SIG-M5 (cell line): ENCODE measurements around the gene AGBL4.

Source experiments
- DNase-seq: peaks from one replicate; lab custom pipeline; 2025; lab: John Stamatoyannopoulos, UW

Gene AGBL4

DNA sequence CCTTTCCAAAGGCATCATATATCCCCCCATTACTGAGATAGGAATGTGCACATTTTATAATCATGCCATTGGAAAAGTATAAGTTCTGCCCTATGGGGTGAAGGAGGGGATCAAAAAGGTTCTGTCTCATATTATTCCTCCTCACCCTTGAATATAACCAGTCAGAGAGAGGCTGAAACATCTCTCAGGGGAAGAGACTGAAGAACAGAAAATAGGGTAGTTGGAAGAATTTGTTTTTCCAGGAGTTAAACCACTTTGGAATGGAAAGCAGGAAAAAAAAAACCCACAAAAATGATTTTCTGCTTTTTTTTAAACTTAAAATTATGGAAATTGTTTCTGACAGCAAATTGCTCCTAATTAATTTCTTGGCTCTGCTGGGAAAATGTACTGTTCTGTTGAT is 1194.3 kb downstream of the AGBL4 start:
- no peak for DNase-seq

DNA sequence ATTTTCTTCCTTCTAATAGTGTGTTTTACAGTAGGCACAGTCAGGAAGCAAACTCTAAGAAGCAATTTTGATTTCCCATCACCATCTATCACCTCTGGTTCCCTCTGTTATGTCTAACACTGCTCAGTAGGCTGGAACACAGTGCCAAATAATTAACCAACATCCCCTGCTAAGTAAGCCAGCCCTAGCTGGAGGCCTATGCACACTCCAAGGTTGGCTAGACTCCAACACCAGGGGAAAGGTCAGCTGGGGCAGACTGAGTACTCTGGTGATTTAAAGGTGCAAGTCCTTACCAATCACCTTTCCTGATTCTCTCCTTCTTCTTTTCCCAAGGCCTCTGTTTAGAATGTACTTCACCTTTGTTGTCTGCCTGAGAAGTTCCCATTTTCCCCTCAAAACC is 1200.6 kb downstream of the AGBL4 start:
- no peak for DNase-seq

- no peak for DNase-seq
These were observed 1203.3 kb downstream of the AGBL4 start for GRCh38 chr1:48820491-48820890.

- DNase-seq: no peak
These were observed 1206.1 kb downstream of the AGBL4 start for GRCh38 chr1:48817505-48818114.

DNA sequence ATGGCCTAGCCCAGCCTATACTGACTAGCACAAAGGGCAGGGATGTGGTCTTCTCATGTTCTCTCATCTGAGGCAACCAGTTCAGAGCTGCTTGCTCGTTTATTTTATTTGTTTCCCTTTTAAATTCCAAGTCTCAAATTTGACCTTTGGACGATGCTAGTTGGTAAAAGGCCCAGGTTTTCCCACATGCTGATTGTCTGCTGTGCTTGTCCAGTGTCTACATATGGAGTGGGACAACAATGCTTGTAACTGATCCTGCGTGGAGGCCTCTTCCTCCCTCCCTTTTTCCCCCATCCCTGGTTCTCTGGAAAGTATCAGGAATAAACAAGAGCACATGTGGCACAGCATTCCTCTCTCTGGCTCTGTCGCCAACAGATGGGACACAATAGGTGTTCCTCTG is 1213.0 kb downstream of the AGBL4 start:
- no peak for DNase-seq

DNA sequence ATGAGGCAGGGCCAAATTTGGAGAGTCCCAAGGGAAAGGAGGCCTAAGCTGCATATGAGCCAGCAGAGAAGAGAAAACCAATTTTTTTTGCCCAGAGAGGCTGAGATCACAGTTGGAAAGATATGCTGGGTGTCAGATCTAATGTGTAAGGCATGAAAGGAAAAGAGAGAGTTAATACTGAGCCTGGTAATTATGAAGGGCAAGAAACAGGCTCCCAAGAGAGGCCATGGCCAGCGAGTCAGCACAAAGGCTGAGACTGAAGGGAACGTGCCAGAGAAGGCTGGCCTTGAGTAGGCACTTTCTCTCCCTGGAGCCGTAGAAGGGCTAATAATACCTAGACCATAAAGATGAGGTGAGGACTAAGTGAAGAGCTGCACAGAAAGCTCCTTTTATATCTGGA is 1215.3 kb downstream of the AGBL4 start:
- DNase-seq: no peak

- DNase-seq: no peak
These were observed 1216.0 kb downstream of the AGBL4 start for GRCh38 chr1:48807554-48808260.

DNA sequence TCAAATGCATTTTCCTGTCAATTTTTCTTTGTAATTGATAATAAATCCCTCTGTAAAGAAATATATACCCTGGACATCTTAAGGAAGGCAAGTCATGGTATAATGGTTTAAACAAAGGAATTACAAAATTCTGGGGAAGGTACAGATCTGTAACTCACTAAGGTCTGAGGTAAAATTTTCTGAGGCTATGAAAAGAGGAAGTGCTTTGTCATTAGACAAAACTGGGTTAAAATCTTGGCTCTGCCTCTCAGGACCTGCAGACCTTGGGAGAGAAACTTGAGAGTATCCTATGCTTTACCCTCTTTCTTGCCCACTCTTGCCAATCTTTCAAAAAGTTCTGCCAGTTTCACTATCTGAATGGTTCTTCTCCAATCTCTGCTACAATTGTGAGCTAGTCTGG is 1220.3 kb downstream of the AGBL4 start:
- no peak for DNase-seq

- DNase-seq: no peak
These were observed 1228.9 kb downstream of the AGBL4 start for GRCh38 chr1:48794816-48795215.

- no peak for DNase-seq
These were observed 1229.9 kb downstream of the AGBL4 start for GRCh38 chr1:48793863-48794262.

DNA sequence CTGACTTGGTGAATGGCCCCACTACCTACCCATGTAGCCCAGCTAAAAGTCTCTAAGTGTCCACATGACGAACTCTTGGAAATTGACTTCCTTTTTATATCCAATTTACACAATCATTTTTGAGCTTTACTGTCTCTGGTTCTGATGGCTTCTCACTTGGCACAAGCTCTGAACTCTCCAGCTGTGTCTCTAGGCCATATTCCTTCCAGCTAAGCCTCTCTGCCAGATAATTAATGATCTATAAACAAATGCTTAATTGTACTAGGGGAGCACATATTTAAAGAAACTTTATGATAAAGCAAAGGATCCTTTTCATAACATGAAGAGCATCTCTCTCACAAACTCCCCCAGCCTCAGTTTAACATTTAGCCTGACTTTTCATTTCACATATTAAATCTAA is 1230.8 kb downstream of the AGBL4 start:
- no peak for DNase-seq

GRCh38 chr1:48790397-48790796 is 1233.4 kb downstream of the AGBL4 start:
- DNase-seq: no peak

DNA sequence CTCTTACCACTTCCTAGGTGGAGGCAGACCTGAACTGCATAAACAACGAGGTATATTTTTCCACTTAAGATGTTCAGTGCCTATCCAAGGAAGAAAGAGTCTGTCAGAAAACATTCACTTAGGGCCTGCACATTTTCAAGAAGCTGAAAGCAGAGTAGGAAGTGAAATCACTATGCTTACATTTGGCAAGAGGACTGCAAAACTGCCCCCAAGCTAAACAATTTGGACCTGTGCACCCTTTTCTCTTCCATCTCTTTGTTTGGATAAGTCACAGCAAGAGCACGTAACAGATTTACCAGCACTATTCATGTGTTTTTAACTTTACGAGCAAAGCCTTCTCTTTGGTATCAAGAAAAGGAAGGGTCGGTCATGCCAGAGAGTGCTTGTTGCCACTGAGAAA is 1233.9 kb downstream of the AGBL4 start:
- DNase-seq: no peak

DNA sequence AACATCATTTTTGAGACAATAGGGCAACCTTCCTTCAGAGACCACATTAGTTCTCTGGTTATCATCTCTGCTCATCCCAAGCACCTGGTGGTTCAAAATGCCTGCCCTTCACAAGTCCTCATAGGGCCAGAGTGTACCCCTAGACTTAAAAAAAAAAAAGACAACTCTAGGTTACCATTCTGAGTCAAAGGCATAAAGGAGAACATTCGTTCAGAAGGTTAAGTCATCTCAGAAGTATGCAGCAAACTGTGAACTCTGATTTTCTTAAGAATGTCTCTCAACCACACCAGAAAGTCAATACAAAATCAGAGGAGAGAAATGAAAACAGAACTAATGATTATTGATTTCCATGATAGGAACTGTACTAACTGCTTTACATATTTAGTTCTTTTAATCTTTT is 1237.9 kb downstream of the AGBL4 start:
- no peak for DNase-seq

GRCh38 chr1:48784301-48784700 is 1239.5 kb downstream of the AGBL4 start:
- DNase-seq: no peak

- DNase-seq: no peak
These were observed 1246.4 kb downstream of the AGBL4 start for GRCh38 chr1:48777219-48777895.

GRCh38 chr1:48776393-48777218 is 1247.1 kb downstream of the AGBL4 start, which contains the start of gene BEND5:
TSS of gene BEND5 (minus strand) at chr1:48776891. CDS start at chr1:48776831, 60 bp downstream.
- no peak for DNase-seq

DNA sequence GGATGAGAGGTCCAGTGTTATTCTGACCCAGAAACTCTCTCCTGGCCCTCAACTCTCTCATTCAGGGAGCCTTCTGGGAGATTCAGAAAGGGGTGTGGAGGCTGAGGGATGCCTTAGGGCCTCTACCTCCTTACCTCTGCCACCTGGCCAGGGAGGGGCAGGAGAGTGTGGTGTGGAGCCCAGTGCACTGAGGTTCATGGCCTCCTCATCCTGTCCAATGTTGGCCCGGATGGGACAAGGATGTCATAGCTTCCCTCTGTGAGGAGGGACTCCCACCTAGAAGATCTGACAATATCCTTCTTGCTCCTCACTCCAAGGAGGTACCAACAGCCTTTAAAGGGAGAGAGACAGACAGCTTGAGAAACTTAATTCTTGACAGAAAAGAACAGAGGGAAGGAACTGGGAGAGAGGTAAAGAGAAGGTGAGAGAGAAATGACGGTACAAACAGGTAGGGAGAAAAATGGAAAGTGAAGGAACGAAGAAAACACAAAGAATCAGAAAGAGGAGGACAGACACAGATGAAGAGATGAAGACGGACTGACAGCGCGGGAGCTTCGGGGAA is 1247.8 kb downstream of the AGBL4 start:
- DNase-seq: no peak

- no peak for DNase-seq
These were observed 1250.6 kb downstream of the AGBL4 start for GRCh38 chr1:48773133-48773532.

DNA sequence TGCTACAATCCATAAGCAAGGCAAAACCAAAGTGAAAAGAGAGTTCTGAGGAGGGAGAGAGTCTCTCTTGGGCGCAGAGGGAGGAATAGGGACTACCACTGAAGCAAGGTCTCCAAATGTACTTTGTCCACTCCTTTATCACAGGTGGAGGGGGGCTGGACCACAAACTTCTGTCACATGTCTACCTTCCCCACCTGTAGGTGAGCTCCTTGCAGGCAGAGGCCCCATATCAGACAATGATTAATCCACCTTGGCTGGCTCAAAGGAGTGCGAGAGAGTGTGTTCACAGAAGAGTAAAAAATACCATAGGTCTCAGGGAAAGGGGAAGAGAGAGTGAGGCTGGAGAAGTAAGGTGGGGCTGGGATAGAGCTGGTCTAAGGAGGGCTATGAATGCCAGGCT is 1251.5 kb downstream of the AGBL4 start:
- DNase-seq: no peak

DNA sequence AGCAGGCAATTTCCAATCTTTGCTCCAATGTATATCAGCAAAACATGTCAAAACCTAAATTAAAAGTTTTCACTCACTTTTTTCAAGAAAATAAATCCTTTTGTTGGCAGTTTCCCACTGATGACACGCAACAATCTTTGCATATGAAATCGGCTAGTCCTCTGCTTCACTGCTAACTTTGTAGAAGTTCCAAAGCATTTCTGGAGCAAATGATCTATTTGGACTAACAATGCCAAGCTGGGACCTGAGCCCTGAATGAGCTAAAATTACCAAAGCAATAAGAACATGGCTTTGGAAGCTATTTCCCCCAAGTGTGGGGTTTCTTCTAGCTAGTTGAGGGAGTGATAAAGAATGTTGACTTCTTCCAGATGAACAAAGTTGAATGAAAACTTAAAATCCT is 1252.2 kb downstream of the AGBL4 start:
- DNase-seq: no peak

DNA sequence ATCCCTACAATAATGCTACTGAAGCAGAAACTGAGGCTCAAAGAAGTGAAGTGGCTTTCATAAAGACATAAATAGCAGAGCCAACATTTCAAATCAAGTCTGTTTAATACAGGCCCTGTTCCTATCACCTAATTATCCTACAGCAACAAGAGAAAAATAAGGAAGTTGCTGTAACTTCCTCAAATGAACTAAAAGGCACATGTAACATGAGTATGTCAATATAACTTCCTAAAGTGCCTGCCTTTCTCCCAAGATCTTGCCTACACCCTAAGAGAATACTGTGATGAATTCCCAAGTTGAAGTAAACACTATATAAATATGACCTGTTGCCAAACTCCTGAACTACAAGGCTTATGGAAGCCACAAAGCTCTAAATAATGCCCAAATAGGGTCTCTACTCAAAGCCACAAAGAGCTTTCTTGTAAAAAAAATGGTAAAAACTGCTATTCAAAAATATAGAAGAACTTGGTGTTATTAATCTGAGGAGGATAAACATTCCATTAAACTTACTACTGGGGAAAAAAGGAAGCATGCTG is 1255.7 kb downstream of the AGBL4 start:
- no peak for DNase-seq
